Measurements from ENCODE around the gene LDLRAD2. TPM values are rescaled to one million over a fixed set of nuclear protein-coding genes. Genes with fewer than 3 reads are reported as not detected.
"Not testable (repeated sequence)": the region's sequence is repeated elsewhere in the genome, so short reads cannot be mapped to it uniquely, and the experiment has no call there.

The LDLRAD2 gene
- total RNA-seq, 1 donor from 2014 or later: not detected

- Histone ChIP-seq H3K27me3 (ENCODE audit: control insufficient read depth, insufficient read depth, low read length) (no peaks in the 10 kb centered on the region), H3K4me3 (ENCODE audit: low read depth, low read length) (no peak overlapping the region), H3K36me3 (ENCODE audit: control insufficient read depth, insufficient read depth, low read length) (peaks cover 2% of the 10 kb centered on the region)
- FAIRE-seq: no peak
- TF ChIP-seq, protein P1, sequence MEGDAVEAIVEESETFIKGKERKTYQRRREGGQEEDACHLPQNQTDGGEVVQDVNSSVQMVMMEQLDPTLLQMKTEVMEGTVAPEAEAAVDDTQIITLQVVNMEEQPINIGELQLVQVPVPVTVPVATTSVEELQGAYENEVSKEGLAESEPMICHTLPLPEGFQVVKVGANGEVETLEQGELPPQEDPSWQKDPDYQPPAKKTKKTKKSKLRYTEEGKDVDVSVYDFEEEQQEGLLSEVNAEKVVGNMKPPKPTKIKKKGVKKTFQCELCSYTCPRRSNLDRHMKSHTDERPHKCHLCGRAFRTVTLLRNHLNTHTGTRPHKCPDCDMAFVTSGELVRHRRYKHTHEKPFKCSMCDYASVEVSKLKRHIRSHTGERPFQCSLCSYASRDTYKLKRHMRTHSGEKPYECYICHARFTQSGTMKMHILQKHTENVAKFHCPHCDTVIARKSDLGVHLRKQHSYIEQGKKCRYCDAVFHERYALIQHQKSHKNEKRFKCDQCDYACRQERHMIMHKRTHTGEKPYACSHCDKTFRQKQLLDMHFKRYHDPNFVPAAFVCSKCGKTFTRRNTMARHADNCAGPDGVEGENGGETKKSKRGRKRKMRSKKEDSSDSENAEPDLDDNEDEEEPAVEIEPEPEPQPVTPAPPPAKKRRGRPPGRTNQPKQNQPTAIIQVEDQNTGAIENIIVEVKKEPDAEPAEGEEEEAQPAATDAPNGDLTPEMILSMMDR (IDR thresholded peaks at IDR 0.05; ENCODE audit: insufficient read depth, low read length, severe bottlenecking): no peak
- no peak for DNase-seq (ENCODE audit: low read depth)
Measured at GRCh38 chr1:21770201-21770600, 41.9 kb upstream of the LDLRAD2 start.

- not testable (repeated sequence) for FAIRE-seq; H3K4me3 ChIP-seq (ENCODE audit: low read depth, low read length); DNase-seq (ENCODE audit: low read depth); H3K36me3 ChIP-seq (ENCODE audit: control insufficient read depth, insufficient read depth, low read length); H3K27me3 ChIP-seq (ENCODE audit: control insufficient read depth, insufficient read depth, low read length)
Measured at GRCh38 chr1:21770602-21771001, 41.5 kb upstream of the LDLRAD2 start.

DNA sequence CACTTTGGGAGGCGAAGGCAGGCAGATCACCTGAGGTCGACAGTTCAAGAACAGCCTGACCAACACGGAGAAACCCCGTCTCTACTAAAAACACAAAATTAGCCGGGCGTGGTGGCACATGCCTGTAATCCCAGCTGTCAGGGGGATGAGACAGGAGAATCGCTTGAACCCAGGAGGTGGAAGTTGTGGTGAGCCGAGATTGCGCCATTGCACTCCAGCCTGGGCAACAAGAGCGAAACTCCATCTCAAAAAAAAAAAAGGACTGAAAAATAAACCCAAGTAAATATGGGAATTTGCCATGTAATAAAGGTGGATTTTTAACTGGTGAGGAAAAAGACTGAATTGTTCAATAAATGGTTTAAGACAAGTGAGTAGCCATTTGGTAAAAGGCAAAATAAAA, 40.4 kb upstream of the LDLRAD2 start:
- not testable (repeated sequence) for H3K27me3 ChIP-seq (ENCODE audit: control insufficient read depth, insufficient read depth, low read length); H3K4me3 ChIP-seq (ENCODE audit: low read depth, low read length); H3K36me3 ChIP-seq (ENCODE audit: control insufficient read depth, insufficient read depth, low read length); DNase-seq (ENCODE audit: low read depth); FAIRE-seq

DNA sequence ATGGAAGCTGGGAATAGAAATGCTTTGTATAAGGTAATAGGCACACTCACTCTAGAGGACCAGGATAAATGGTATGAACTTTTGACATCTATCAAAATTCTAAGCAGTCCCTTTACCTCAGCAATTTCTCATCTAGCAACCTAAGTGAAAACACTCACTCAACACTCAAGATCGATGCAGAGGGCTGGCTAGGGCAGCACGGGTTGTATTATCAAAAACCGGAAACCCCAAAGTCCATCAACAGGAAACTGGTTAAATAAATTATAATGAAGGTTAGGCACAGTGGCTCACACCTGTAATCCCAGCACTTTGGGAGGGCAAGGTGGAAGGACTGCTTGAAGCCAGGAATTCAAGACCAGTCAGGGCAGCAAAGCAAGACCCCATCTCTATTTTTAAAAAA, 38.5 kb upstream of the LDLRAD2 start:
- FAIRE-seq (no peak), DNase-seq (ENCODE audit: low read depth) (no peak)
- Histone ChIP-seq H3K36me3 (ENCODE audit: control insufficient read depth, insufficient read depth, low read length) (peaks cover 2% of the 10 kb centered on the region), H3K4me3 (ENCODE audit: low read depth, low read length) (no peak overlapping the region), H3K27me3 (ENCODE audit: control insufficient read depth, insufficient read depth, low read length) (no peaks in the 10 kb centered on the region)
- TF ChIP-seq, protein P1 (IDR thresholded peaks at IDR 0.05; ENCODE audit: insufficient read depth, low read length, severe bottlenecking): no peak

DNA sequence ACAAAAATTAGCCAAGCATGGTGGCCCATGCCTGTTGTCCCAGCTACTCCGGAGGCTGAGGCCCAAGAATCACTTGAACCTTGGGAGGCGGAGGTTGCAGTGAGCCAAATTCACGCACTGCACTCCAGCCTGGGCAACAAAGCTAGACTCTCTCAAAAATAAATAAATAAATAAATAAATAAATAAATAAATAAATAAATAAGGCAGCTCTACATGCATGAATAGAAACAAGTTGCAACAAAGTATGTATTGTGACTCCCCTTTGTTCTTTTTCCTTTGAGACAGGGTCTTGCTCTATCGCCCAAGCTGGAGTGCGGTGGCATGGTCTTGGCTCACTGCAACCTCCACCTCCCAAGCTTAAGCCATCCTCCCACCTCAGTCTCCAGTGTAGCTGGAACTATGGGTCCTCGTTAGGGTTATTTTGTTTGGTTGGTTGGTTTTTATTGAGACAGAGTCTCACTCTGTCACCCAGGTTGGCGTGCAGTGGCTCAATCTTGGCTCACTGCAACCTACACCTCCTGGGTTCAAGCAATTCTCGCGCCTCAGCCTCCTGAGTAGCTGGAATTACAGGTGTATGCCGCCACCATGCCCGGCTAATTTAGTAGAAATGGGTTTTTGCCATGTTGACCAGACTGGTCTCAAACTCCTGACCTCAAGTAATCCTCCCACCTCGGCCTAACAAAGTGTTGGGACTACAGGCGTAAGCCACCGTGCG, 37.1 kb upstream of the LDLRAD2 start:
- TF ChIP-seq, protein P1 (IDR thresholded peaks at IDR 0.05; ENCODE audit: insufficient read depth, low read length, severe bottlenecking): no peak
- FAIRE-seq: no peak

DNA sequence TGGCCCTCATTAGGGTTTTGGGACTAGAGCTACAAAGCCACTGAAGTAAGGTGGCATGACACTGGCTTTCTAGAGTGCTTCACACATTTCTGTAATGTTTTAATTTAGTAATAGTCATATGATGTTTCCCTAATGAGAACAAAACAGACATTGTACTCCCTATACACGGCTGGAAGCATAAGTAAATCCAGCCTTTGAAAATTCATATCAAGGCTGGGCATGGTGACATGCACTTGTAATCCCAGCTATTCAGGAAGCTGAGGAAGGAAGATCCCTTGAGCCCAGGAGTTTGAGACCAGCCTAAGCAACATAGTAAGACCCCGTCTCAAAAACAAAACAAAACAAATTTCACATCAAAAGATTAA, 36.5 kb upstream of the LDLRAD2 start:
- no peak for FAIRE-seq
- Histone ChIP-seq H3K36me3 (ENCODE audit: control insufficient read depth, insufficient read depth, low read length) (no peaks in the 10 kb centered on the region), H3K4me3 (ENCODE audit: low read depth, low read length) (no peak overlapping the region), H3K27me3 (ENCODE audit: control insufficient read depth, insufficient read depth, low read length) (no peaks in the 10 kb centered on the region)
- no peak for DNase-seq (ENCODE audit: low read depth)
- TF ChIP-seq, protein P1 (IDR thresholded peaks at IDR 0.05; ENCODE audit: insufficient read depth, low read length, severe bottlenecking): no peak

More for the DNA sequence above, 37.1 kb upstream of the LDLRAD2 start:
- Histone ChIP-seq H3K36me3 (ENCODE audit: control insufficient read depth, insufficient read depth, low read length) (no peaks in the 10 kb centered on the region), H3K27me3 (ENCODE audit: control insufficient read depth, insufficient read depth, low read length) (no peaks in the 10 kb centered on the region), H3K4me3 (ENCODE audit: low read depth, low read length) (no peak overlapping the region)
- DNase-seq (ENCODE audit: low read depth): no peak

DNA sequence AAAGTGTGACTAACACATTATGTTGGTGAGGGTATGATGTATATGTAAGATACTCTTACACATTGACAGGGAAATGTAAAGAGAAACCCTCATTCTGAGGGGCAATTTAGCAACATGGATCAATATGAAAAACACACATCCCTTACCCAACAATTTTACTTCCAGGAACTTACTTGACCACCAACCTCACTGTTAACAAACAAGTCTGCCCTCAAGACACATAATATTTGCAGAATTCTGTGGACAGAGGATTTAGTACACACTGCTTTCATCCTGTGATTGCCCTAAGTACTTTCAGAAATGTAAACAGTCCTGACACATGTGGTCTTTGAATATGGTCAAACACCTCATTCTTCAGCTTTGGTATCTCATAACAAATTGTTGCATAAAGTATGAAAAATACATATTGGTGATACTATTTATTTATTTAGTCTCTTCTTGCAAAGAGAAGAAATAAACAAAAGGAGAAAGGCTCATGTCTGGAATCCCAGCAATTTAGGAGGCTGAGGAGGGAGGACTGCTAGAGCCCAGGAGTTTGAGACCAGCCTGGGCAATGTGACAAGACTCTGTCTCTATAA, 36.0 kb upstream of the LDLRAD2 start:
- H3K36me3 ChIP-seq (ENCODE audit: control insufficient read depth, insufficient read depth, low read length): no peaks in the 10 kb centered on the region
- no peaks in the 10 kb centered on the region for H3K27me3 ChIP-seq (ENCODE audit: control insufficient read depth, insufficient read depth, low read length)
- FAIRE-seq: no peak
- DNase-seq (ENCODE audit: low read depth): peak; percentile 7
- TF ChIP-seq, protein P1 (IDR thresholded peaks at IDR 0.05; ENCODE audit: insufficient read depth, low read length, severe bottlenecking): no peak
- H3K4me3 ChIP-seq (ENCODE audit: low read depth, low read length): no peak overlapping the region

DNA sequence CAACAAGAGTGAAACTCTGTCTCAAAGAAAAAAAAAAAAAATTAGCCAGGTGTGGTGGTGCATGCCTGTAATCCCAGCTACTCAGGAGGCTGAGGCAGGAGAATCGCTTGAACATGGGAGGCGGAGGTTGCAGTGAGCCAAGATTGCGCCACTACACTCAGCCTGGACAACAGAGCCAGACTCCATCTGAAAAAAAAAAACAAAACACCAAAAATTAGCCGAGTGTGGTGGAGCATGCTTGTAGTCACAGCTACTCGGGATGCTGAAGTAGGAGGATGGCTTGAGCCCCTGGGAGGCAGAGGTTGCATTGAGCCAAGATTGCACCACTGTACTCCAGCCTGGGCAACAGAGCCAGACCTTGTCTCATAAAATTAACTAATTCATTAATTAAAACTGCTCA, 35.1 kb upstream of the LDLRAD2 start:
- not testable (repeated sequence) for FAIRE-seq; H3K4me3 ChIP-seq (ENCODE audit: low read depth, low read length); H3K36me3 ChIP-seq (ENCODE audit: control insufficient read depth, insufficient read depth, low read length); H3K27me3 ChIP-seq (ENCODE audit: control insufficient read depth, insufficient read depth, low read length); DNase-seq (ENCODE audit: low read depth)
